Measurements from ENCODE around the gene PEDS1.

PEDS1 gene

GRCh38 chr20:50188879-50189680 lies 35.6 kb upstream of the PEDS1 start:
- TF ChIP-seq CTCF (conservative IDR thresholded peaks at IDR 0.05), result no peak
- H3K27ac ChIP-seq, result no peak overlapping the region

DNA sequence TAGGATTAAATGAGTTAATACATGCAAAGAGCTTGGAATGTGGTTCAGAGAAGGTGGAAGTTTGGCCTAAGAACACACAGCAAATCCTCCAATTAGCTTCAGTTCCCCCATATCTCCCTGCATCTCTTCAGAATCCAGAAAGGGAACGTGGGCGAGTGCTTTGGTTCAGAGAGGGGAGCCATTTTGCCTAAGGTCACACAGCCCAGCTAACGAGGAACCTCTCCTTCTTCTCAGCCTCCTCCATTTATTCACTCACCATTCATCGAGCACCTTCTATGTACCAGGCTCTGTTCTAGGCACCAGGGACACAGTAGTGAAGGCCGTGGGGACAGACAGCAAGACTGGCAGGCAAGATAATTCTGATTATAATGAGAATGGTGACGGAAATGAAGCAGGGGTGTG lies 34.8 kb upstream of the PEDS1 start:
- no peak overlapping the region for H3K27ac ChIP-seq

DNA sequence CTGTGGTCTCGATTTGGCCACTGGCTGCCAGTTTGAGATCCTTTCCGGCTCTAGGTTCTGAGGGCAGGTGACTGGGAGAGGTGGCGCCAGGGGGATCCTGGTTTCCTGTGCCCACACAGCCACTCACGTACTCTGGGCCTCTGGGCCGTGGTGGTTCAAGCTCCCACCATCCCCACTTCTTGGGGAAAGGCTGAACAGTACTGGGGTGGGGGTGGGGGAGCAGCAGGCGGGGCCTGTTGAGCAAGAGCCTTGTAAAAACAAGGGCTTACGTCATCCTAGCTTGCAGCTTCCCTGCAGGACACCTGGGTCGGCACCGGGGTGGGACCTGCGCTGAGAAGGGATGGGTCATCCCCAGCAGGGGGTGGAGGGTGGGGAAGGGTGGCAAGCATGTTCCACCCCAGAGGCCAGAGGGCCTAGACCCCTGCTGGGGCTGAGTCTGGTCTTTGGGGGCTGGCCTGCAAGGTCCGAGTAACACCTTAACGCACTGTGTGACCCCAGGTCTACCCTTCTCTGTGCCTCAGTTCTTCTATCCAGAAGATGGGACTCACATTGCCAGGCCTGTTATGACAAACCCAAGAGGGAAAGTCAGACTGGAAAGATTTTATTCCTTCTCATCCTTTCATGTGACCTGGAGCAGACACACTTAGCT lies 34.0 kb upstream of the PEDS1 start:
- no peak overlapping the region for H3K27ac ChIP-seq
- TF ChIP-seq CTCF (conservative IDR thresholded peaks at IDR 0.05), result no peak

More for the DNA sequence above, 34.8 kb upstream of the PEDS1 start:
- TF ChIP-seq CTCF (conservative IDR thresholded peaks at IDR 0.05), result no peak

GRCh38 chr20:50186987-50187402 lies 33.5 kb upstream of the PEDS1 start:
- no peak overlapping the region for H3K27ac ChIP-seq
- no peak for TF ChIP-seq CTCF (conservative IDR thresholded peaks at IDR 0.05)

DNA sequence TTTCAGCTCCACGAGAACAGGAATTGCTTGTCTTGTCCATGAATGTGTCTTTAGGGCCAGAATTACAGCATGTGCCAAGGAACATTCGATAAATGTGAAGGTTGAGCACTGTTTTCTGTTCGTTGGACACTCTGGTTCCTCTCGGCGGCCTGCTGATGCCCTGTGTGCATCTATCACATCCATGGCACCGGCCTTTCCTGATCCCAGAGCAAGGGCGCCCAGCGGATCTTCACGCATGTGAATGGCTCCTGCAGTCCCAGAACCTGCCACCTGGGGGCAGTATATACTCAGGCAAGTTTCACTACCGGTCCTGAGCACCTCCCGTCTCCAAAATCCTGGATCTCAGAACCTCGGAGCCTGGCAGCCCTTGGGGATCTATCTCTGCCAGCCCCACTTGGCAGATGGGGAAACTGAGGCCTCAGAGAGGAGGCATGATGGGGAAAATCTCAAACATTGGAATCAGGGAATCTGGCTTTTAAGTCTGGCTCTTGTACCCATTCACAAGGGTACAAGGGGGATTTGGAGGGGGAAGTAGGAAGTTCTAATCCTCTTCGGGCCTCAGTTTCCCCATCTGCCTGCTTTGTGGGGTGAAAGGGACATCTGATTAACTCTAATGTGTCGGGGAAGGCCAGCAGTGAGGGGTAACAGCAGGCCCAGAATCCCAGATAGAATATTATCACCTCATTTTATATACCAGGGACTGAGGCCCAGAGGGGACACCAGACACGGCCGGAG lies 32.8 kb upstream of the PEDS1 start:
- TF ChIP-seq CTCF (conservative IDR thresholded peaks at IDR 0.05), result peak; percentile 96
- H3K27ac ChIP-seq, result no peak overlapping the region

DNA sequence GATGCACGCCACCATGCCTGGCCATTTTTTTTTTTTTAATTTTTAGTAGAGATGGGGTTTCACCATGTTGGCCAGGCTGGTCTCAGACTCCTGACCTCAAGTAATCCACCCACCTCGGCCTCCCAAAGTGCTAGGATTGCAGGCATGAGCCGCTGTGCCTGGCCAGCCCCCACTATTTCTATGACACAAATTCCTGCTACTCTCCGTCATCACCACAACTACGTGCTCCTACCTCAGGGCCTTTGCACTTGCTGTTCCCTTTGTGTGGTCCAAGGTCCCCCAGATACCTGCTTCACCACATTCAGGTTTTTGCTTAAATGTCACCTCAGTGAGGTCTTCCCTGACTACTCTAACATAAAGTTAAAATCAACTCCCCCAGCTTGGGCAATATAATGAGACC lies 31.9 kb upstream of the PEDS1 start:
- no peak overlapping the region for H3K27ac ChIP-seq
- TF ChIP-seq CTCF (conservative IDR thresholded peaks at IDR 0.05), result no peak

DNA sequence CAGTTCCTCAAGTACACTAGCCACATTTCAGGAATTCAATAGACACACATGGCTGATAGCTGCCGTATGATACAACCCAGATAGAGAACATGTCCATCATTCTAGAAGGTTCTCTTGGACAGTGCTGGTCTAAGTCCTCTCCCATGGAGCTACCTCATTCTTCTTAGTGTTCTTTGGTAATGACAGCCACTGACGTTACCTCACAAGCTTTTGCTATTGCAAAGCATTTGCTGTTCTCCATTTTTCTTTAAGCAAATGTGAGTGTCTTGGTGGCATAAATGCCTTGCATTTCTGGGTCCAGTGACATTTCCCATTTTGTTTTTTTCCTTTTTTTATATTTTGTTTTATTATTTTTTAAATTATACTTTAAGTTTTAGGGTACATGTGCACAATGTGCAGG lies 28.8 kb upstream of the PEDS1 start:
- TF ChIP-seq CTCF (conservative IDR thresholded peaks at IDR 0.05), result no peak
- no peak overlapping the region for H3K27ac ChIP-seq

All from VCaP (cell line).